SJSA1 (cell line): ENCODE results near the gene HHIP. TPM values are rescaled to one million over a fixed set of nuclear protein-coding genes. Genes with fewer than 3 reads are reported as not detected.
A peak's percentile ranks its signal among the peaks of the same experiment; 100 is the strongest.
"Not testable (repeated sequence)": the region's sequence is repeated elsewhere in the genome, so short reads cannot be mapped to it uniquely, and the experiment has no call there.

ENCODE experiments used
- DNase-seq, 2 experiments: peaks; one replicate each; pipeline ENCODE4 v3.0.0-alpha.2; 2015 to 2020; ENCODE audit warnings: low spot score in 2 of 2, low read depth in 1 of 2
- H3K27ac ChIP-seq: fragments of 250-450 bp; sonication (Bioruptor Pico); 2 replicates; pipeline ENCODE4 v1.5.1; 2020; ENCODE audit warnings: mild to moderate bottlenecking, moderate library complexity
- H3K27me3 ChIP-seq: fragments of 250-450 bp; sonication (Bioruptor Pico); replicated peaks from 2 replicates; pipeline ENCODE4 v1.5.1; 2020; ENCODE audit warnings: mild to moderate bottlenecking, moderate library complexity
- H3K36me3 ChIP-seq: fragments of 250-450 bp; sonication (Bioruptor Pico); 2 replicates; pipeline ENCODE4 v1.5.1; 2020; ENCODE audit warnings: mild to moderate bottlenecking
- H3K4me1 ChIP-seq: fragments of 250-450 bp; sonication (Bioruptor Pico); replicated peaks from 2 replicates; pipeline ENCODE4 v1.6.1; 2021; ENCODE audit warnings: mild to moderate bottlenecking
- H3K4me3 ChIP-seq: fragments of 250-450 bp; sonication (Bioruptor Pico); 2 replicates; pipeline ENCODE4 v1.5.1; 2020; ENCODE audit warnings: mild to moderate bottlenecking
- H3K9me3 ChIP-seq: fragments of 250-450 bp; sonication (Bioruptor Pico); replicated peaks from 2 replicates; pipeline ENCODE4 v1.5.1; 2020; ENCODE audit warnings: mild to moderate bottlenecking
- total RNA-seq: library from RNA; depleted of rRNA; stranded (reverse); fragments of >200 nt; shearing (Covaris generic); gene quantifications from 2 replicates; pipeline ENCODE4 v1.2.3, GENCODE V29; 2014

Gene HHIP
- total RNA-seq, 1 experiment from 2014 or later, result 8.8 TPM

- DNase-seq, result no peak
- Histone ChIP-seq H3K36me3 (no peaks in the 10 kb centered on the region), H3K4me3 (no peak overlapping the region), H3K4me1 (peaks cover 9% of the 10 kb centered on the region), H3K27ac (no peak overlapping the region), H3K9me3 (no peaks in the 10 kb centered on the region), H3K27me3 (no peaks in the 10 kb centered on the region)
These were observed 112.0 kb downstream of the HHIP start for GRCh38 chr4:144757969-144758368.

- DNase-seq, H3K36me3 ChIP-seq, H3K27ac ChIP-seq, H3K9me3 ChIP-seq, H3K27me3 ChIP-seq, H3K4me3 ChIP-seq, H3K4me1 ChIP-seq: not testable (repeated sequence)
These were observed 122.9 kb downstream of the HHIP start for GRCh38 chr4:144768809-144769208.

GRCh38 chr4:144778364-144778763 lies 132.4 kb downstream of the HHIP start:
- Histone ChIP-seq H3K9me3 (no peaks in the 10 kb centered on the region), H3K4me3 (no peak overlapping the region)

DNA sequence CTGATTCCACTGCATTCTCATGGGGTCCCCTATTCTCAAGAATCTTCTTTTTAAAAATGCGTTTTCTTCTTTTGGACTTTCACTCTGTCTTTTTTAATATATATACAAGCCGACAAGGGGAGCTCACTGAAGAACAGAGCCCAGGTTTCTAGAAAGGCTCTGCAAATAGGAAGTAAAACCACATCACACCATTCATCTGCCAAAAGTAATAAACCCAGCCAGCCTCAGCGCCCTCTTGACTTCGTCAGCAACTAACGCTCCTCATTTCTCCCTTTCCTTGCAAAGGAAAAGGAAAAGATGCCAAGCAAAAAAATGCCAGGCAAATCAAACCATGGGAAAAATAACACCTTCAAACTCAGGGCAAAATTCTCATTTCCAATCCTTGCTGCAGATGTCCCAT lies 136.4 kb downstream of the HHIP start:
- Histone ChIP-seq H3K27me3 (no peaks in the 10 kb centered on the region), H3K9me3 (no peaks in the 10 kb centered on the region), H3K4me1 (peaks cover 8% of the 10 kb centered on the region; the same call in 1 of the 2 replicates), H3K27ac (no peak overlapping the region), H3K4me3 (no peak overlapping the region), H3K36me3 (no peaks in the 10 kb centered on the region)
- DNase-seq, result peak in 1 of 2 experiments; percentile 14

More at GRCh38 chr4:144778364-144778763, 132.4 kb downstream of the HHIP start:
- Histone ChIP-seq H3K27me3 (no peaks in the 10 kb centered on the region), H3K27ac (no peak overlapping the region), H3K4me1 (no peaks in the 10 kb centered on the region), H3K36me3 (no peaks in the 10 kb centered on the region)
- no peak for DNase-seq

GRCh38 chr4:144785961-144786360 lies 140.0 kb downstream of the HHIP start:
- Histone ChIP-seq H3K4me3 (no peak overlapping the region), H3K27me3 (no peaks in the 10 kb centered on the region), H3K27ac (no peak overlapping the region), H3K36me3 (no peaks in the 10 kb centered on the region), H3K4me1 (peaks cover 12% of the 10 kb centered on the region; the same call in 1 of the 2 replicates), H3K9me3 (no peaks in the 10 kb centered on the region)
- DNase-seq, result no peak

GRCh38 chr4:144787365-144788258 lies 141.7 kb downstream of the HHIP start:
- Histone ChIP-seq H3K27me3 (no peaks in the 10 kb centered on the region), H3K9me3 (no peaks in the 10 kb centered on the region), H3K4me3 (no peak overlapping the region), H3K4me1 (peaks cover 12% of the 10 kb centered on the region; the same call in 1 of the 2 replicates), H3K36me3 (no peaks in the 10 kb centered on the region), H3K27ac (no peak overlapping the region)
- peak in 1 of 2 experiments; percentile 30 for DNase-seq

DNA sequence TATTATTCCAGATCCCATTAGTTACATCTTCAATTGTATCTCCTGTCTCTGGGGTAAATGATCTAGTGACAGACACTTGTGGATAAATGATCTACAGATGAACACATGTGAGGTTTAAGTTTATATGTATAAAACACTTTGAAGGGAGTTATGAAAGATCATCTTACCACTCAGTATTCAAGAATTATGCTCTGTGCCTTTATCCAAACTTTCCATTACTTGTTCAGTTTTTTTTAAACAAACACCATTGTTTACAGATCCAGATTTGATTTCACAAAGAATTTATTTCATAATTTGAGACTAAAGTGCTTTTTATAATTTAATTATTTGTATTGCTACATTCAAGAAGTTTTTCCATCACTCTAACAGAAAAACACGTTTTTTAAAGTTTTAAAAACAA lies 142.5 kb downstream of the HHIP start:
- Histone ChIP-seq H3K27me3 (no peaks in the 10 kb centered on the region), H3K4me1 (peaks cover 12% of the 10 kb centered on the region; the same call in 1 of the 2 replicates), H3K4me3 (no peak overlapping the region), H3K9me3 (no peaks in the 10 kb centered on the region), H3K36me3 (no peaks in the 10 kb centered on the region), H3K27ac (no peak overlapping the region)
- DNase-seq, result no peak

DNA sequence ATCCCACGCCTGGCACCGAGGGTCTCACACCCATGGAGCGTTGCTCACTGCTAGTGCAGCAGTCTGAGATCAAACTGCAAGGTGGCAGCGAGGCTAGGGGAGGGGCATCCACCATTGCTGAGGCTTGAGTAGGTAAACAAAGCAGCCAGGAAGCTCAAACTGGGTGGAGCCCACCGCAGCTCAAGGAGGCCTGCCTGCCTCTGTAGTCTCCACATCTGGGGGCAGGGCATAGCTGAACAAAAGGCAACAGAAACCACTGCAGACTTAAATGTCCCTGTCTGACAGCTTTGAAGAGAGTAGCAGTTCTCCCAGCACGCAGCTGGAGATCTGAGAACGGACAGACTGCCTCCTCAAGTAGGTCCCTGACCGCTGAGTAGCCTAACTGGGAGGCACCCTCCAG lies 146.0 kb downstream of the HHIP start:
- not testable (repeated sequence) for H3K36me3 ChIP-seq, DNase-seq, H3K27ac ChIP-seq, H3K27me3 ChIP-seq, H3K4me3 ChIP-seq, H3K9me3 ChIP-seq, H3K4me1 ChIP-seq
